GM19467 (cell line): ENCODE data around the gene PLAC8L1.
A peak's percentile ranks its signal among the peaks of the same experiment; 100 is the strongest.
"Not testable (repeated sequence)": the region's sequence is repeated elsewhere in the genome, so short reads cannot be mapped to it uniquely, and the experiment has no call there.

Experiments
- ATAC-seq: cut with Tn5 transposase; IDR thresholded peaks from one replicate; pipeline ENCODE4 v1.9.1; 2021; ENCODE audit warnings: mild to moderate bottlenecking, moderate library complexity; ENCODE audit not compliant: unreplicated experiment

PLAC8L1 gene, protein sequence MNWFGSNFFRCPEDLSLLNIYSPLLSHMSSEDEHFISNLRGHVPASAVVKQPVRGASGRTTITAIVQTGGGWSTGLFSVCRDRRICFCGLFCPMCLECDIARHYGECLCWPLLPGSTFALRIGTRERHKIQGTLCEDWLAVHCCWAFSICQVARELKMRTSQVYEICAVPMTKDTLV

DNA sequence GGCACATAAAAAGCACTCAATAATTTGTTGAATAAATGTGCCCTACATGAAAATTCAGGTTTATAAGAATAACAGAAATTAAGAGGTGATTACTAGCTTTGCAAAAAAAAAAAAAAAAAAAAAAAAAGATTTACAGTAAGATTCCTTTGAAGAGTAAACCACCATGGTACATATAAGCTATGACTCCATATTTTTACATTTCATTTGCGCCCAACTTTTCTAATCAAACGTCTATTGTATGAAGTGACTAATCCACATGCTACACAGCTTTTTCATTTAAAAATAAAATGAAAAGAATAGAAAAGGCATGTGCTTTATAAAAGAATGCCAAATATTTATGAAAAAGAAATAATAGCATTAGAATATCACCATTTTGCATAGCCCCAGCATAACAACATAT, at the start of gene PLAC8L1:
TSS of gene PLAC8L1 (minus strand) at position 101 of the 400 bp plus-strand sequence. CDS start 1,266 bp downstream, outside the sequence.
- ATAC-seq, result no peak

DNA sequence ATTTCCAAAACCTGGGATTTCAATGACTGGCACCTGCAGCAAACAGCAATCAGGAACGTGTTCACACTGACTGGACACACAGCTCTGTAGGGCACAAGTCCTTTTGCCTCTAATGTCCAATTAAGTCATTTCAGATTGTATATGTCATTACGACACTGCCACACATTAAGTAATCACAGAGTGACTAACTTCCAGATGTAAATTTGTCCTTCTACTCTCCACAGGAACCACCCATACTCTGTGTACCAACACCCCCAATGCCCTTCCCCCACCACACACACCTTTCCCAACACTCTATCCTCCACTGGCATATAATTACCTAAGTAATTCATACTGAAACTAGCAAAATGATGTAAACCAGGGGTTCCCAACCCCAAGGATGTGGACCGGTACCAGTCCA, 46.6 kb upstream of the PLAC8L1 start:
- ATAC-seq, result no peak

DNA sequence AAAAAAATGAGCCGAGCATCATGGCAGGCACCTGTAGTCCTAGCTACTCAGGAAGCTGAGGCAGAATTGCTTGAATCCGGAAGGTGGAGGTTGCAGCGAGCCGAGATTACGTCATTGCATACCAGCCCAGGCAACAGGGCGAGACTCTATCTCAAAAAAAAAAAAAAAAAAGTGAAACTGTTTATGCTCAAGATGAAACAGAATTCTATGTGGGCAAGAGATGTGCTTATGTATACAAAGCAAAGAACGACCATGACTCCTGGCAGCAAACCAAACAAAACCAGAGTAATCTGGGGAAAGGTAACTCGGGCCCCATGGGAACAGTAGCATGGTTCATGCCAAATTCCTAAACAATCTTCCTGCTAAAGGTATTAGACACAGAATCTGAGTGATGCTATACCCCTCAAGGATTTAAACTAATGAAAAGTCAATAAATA, 32.6 kb upstream of the PLAC8L1 start:
- no peak for ATAC-seq

DNA sequence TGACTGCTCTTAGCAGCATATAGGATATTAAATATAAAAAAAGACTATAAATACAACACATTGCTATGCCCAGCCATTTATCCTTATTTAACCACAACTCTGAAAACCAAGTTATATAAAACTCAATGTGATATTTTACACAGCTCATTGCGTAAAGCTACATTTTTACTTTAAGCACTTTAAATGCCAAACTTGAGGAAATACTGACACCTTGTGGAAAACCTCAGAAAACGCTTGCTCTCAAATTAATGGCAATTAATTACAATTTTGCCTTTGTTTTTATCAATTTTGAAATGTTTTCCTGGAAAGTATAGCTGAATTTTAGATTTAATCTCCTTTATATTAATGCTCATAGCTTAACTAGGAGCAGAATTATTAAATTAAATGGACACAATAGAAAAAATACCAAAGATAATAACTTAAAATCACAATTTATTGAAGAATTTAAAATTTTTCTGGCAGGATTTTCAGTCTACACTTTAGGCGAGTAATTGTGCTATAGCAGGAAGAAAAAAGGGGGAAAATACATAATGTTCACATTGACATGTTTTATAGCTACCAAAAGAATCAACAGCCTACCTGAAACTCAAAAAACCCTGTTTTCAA, 25.2 kb upstream of the PLAC8L1 start:
- ATAC-seq, result no peak

DNA sequence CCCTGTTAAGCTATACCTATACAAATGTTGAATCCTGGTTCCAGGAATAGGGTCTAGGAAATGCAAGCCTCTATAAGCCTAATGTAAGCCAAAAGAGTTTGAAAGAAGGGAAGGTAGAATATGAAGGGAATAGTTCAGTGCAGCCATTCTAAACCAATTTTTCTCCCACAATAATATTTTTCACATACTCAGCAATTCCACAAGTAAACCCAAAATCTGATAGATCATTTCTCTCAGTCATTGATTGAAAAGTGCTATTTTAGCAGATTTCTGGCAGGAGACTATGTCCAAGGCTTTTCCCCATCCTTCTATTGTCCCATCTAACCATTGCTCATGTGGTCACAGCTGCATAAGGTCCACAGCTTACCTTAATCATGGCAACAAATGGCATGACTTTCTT, 20.7 kb upstream of the PLAC8L1 start:
- no peak for ATAC-seq

DNA sequence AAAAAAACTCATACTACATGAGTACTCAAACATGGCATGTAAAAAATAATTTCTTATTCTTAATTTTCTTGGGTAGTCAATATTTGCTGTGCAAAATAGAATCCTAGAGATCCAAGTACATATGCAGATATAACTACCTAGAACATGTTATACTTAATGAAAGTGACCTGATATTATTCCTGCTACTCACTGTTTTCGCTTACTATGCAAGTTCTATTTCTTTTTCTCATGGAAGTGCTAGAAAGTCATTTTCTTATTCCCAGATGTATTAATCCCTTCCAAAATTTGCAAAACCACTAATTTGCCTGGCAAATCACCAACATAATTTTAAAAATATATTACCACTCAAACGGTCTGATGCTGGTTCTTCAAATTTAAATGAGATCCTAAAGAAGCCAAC, 19.2 kb upstream of the PLAC8L1 start:
- ATAC-seq, result no peak

DNA sequence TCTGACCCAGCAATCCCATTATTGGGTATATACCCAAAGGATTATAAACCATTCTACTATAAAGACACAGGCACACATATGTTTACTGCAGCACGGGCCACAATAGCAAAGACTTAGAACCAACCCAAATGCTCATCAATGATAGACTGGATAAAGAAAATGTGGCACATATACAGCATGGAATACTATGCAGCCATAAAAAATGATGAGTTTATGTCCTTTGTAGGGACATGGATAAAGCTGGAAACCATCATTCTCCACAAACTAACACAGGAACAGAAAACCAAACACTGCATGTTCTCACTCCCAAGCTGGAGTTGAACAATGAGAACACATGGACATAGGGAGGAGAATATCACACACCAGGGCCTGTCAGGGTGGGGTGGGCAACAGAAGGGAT, 16.1 kb upstream of the PLAC8L1 start:
- ATAC-seq, result not testable (repeated sequence)

DNA sequence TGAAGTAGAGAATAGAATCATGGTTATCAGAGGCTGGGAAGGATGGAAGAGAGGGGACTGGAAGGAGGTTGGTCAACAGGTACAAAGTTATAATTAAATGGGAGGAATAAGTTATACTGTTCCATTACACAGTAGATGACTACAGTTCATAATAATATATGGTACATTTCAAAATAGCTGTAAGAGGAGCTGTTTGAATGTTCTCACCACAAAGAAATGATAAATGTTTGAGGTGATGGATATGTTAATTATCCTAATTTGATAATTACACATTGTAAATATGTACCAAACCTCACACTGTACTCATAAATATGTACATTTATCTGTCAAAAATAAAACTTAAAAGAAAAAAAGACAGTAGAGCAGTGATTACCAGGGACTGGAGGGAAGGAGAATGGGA, 12.9 kb upstream of the PLAC8L1 start:
- no peak for ATAC-seq

DNA sequence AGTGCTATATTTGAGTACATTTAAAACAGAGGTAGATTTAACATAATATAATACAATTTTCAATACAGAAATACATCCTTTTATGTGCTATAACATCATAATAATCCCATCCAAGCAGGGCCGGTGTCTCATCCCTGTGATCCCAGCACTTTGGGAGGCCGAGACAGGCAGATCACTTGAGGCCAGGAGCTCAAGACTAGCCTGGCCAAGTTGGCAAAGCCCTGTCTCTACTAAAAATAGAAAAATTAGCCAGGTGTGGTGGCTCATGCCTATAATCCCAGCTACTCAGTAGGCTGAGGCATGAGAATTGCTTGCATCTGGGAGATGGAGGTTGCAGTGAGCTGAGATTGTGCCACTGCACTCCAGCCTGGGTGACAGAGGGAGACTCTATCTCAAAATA, 11.8 kb upstream of the PLAC8L1 start:
- not testable (repeated sequence) for ATAC-seq

DNA sequence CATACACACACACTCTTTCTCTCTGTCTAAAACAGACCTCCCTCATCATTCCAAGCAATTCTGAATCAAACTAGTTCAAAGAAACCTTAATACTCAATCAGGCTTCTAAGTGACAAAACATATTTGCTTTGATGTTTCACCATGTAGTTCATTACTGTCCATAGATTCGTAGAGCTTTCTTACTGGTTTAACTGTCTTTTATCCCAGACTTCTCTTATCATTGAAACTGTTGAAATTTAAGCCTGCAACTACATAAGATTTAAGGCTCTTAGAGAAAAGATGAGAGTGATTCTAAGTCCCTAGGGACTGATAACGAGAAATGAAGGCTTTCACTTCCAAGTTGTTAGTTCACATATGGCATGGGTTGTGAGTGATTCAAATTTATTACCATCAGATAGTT, 11.0 kb upstream of the PLAC8L1 start:
- ATAC-seq, result no peak

DNA sequence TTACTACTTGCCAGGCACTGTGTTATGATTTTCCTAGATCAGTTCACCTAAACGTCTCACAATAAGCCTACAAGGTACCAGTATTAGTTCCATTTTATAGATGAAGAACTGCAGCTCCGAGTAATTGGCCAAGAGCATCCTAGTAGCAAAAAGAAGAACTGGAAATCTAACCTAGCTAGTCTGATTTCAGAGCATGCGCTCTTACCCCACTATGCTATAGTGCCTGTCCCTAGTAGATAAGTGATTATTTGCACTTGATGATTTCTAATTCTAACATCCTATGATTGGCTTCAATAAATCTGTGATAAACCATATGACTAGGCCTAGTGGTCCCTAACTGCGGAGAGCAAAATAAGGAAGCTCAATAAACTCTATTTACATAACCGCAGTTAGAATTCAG, 7.1 kb upstream of the PLAC8L1 start:
- ATAC-seq, result no peak

DNA sequence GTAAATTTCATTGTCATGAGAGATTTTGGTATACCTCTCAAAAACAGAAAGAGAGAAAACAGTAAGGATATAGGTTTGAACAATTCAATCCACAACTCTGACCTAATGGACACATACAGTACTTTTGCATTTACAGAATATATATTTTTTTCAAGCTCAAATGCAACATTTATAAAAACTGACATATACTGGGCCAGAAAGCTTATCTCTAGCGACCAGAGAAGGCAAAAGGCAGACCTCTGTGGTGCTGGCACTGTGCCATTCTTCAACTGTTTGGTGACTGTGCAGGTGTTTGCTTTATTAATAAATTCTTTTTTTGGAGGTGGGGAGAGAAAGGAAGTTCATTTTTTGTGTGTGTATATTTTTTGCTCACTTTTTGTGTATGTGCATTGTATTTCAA, 6.0 kb upstream of the PLAC8L1 start:
- ATAC-seq, result no peak

DNA sequence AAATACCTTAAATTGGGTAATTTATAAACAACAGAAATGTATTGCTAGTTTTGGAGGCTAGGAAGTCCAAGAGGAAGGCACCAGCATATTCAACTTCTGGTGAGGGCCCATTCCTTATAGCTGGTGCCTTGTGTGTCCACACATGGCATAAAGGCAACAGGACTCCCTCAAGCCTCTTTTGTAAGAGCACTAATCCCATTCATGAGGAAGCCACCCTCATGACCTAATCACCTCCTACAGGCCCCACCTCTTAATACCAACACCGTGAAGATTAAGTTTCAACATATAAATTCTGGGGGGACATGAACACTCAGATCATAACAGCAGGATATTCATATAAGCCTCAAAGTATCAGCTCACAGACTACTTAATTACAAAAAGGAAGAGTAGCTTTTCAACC, 4.0 kb upstream of the PLAC8L1 start:
- no peak for ATAC-seq

DNA sequence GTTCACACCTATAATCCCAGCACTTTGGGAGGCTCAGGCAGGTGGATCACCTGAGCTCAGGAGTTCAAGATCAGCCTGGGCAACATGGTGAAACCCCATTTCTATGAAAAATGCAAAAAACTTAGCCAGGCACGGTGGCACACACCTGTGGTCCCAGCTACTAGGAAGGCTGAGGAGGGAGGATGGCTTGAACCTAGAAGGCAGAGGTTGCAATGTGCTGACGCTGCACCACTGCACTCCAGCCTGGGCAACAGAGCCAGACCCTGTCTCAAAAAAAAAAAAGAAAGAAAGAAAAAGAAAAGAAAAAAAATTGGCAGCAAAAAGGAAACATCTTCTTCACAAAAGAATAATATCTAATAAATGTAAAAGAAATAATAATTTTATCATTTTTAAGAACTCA, 3.5 kb upstream of the PLAC8L1 start:
- ATAC-seq, result not testable (repeated sequence)

DNA sequence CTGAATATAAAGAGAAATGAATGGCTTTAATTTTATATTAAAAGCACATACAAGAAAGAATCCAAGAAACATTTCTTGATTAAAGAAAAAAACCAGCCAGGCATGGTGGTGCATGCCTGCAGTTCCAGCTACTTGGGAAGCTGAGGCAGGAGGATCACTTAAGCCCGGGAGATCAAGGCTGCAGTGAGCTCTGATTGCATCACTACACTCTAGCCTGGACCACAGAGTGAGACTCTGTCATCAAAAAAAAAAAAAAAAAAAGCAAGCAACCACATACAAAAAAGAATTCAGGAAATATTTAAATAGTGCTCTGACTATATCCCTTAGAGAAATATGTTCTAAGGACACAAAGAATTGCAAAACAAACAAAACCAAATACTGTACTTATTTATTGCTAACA, 2.5 kb upstream of the PLAC8L1 start:
- ATAC-seq, result no peak

DNA sequence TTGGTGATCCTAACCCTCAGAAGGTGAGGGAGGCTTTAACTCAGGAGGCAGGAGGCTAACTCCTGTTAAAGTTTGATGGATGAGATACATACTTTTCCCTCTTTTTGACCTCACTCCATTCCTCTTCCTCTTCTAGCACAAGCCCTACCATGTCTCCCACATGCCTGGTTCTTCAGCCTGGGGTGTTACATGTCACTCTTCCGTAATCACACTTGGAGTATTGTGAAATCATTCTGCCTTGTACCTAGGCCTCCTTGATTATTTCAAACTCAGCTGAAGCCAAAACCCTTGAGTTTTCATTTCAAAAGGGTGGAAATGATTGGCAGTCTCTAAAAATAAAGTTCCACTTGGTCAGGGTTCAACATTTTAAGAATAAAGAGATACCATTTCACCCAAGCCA, 1.8 kb downstream of the PLAC8L1 start:
- ATAC-seq, result no peak

DNA sequence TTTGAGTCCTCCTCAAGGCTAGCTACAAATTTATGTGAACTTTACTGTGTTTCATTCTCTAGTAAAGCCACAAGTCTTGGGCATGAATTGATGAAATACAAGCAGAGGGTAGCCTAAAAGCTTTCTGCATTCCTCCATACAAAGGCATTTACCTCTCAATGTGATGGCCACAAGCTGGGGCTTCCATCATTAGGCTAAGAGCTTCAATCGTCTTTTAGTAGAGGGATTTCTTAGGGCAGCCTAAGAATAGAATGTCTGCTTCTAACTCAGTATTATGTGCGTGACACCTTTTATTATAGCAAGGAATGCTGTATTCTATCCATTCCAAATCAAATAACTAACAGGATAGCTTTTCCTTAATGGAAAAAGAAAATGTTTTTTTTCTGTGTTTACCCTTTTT, 3.7 kb downstream of the PLAC8L1 start:
- ATAC-seq, result no peak

DNA sequence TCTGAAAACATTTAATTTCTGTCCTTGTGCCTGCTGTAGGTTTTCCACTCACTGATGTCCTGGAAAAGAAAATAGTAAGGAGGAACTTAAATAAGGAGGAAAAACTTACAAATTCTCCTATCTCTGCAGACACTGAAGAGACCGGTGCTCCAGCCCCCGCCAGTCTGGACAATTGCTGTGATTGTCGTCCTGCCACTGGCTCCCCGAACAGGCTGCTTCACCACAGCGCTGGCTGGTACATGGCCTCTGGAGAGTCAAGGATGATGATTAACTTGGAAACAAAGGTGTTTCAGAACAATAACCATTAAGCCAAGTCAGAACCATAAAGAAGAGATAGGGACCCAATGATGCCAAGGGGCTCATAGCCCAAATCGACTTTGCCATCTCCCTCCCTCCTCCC, 7.3 kb downstream of the PLAC8L1 start:
- no peak for ATAC-seq

DNA sequence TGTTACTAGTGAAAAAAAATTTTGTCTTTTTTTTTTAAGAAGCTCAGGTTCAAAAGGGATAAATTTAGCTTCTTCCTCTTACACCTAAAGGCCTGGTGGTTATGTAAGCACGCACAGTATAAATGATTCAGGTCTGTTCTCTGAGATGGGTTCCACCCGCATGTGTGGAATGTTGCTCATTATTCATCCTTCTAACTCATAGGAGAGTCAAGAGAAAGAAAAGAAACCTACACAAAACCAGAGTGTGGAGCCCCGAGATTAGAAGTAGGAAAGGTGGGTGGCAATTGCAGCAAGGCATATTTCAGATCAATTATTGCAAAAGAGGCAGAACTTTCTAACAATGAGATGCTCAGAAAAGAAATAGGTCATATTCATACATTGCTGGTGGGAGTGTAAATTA, 13.5 kb downstream of the PLAC8L1 start:
- no peak for ATAC-seq

DNA sequence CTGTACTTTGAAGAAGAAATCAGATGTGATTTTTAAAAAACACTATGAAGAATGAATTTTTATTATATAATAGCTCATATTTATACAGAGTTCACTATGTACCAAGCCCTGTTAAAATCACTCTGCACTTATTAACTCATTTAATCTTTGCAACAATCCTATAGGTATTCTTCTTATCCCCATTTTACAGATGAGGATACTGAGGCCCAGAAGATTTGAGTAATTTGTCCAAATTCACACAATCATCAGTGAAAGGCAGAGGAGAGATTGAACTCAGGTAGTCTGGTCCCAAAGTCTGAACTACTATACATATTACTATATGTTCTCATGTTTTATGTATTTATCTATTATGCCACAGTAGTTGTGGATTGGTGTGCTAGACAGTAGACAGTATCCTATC, 16.1 kb downstream of the PLAC8L1 start:
- ATAC-seq, result no peak

DNA sequence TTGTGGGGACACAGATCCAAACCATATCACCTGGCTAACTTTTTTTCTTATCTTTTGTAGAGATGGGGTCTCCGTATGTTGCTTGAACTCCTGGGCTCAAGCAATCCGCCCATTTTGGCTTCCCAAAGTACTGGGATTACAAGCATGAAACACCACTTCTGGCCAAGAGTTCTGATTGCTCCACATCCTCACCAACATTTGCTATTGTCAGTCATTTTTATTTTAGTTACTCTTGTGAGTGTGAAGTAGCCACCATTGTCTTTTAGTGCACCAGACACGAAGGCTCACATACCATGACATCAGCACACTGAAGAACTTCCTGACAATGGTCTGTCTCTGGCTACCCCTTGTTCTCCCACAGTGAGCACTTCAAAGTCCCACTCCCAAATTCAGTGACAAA, 17.3 kb downstream of the PLAC8L1 start:
- ATAC-seq, result no peak

DNA sequence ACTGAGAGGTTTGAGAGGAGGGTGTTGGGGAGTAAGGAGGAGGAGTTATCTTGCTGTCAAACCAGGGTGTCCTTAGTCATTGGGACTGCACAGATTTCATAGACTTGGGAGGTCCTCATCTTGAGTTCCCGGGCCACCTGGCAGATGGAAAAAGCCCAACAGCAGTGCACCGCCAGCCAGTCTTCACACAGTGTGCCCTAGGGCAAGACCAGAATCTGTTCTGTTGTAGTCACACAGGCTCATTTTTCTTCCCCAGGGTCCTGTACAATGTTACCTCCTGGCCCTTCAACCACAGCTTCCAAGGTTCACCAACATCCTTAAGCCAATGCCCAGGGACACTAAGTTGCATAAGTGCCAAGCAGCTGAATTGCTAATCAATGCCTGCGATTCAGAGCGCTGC, 21.0 kb downstream of the PLAC8L1 start:
- ATAC-seq, result no peak

DNA sequence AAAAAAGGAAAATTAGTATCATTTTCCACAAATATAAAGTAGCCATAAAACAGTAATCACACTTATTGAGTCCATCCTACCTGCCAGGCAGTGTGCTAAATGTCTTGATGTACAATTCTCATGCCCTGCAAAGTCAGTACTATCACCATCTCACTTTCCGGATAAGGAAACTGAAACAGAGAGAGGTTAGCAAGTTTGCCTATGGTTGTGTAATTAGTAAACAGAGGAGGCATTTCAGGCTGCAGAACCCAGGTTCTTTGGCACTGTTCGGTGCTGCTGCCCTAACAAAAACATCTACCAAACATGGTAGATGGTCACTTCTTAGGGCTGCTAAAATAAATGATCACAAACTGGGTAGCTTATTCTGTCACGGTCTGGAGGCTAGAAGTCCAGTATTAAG, 22.6 kb downstream of the PLAC8L1 start:
- peak; percentile 88 for ATAC-seq
